NAMALWA (cell line): Measurements from ENCODE around the gene CDH23.

Source experiments
- DNase-seq: peaks from one replicate; pipeline ENCODE4 v3.0.0-alpha.2; 2015; ENCODE audit warnings: low spot score

CDH23 gene

DNA sequence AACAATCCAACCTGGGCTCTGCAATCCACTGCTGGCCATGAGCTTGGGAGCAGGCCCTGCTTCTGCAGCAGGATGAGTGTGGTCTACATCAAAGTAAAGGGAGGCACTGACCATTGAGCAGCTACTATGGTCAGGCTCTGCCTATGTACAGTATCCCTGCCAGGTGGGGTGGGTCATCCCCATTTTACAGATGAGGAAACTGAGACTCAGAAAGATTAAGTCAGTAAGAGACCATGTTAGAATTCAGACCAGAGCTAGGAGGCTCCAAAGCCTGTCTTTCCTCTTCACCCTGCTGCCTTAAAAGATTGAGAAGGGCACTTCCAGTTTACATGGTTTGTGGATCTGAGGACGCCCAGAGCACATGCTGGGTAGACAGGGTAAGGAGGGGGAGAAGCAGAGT lies 27.1 kb upstream of the CDH23 start:
- DNase-seq: no peak

DNA sequence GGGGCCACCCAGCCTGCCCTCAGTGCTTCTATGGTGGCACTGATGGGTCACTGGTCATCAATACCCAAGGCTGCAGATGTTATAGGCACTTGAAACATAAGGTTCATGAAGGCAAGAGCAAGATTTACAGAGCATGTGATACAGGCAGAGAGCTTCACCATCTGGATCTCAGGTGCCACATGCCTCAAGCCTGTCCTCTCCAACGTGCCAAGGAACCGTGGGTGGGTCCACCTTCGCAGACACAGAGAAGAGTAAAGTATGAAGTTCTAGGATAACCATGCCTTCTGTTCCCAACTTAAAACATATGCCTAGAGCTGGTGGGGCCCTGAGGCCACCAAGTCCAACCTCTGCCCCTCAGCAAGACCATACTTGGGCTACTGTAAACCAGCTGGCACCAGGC lies 26.7 kb upstream of the CDH23 start:
- no peak for DNase-seq

DNA sequence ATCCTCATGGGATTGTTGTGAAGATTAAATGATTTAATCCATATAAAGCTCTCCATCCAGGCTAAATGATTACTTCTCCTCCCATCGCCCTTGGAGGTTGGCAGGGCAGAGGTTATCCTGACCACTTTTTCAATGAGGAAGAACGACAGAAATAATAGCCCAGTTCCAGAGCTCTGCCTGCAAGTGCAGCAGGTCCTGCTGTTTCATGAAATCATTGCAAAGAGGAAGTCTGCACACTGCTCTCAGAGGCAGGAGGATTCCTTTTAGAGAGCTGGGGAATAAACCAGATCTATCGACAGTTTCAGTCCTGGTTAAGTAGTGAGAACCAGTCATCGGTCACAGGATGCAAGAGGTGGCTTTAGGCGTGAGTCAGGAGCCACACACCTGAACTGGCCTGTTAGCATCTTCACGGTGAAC lies 25.0 kb upstream of the CDH23 start:
- no peak for DNase-seq

DNA sequence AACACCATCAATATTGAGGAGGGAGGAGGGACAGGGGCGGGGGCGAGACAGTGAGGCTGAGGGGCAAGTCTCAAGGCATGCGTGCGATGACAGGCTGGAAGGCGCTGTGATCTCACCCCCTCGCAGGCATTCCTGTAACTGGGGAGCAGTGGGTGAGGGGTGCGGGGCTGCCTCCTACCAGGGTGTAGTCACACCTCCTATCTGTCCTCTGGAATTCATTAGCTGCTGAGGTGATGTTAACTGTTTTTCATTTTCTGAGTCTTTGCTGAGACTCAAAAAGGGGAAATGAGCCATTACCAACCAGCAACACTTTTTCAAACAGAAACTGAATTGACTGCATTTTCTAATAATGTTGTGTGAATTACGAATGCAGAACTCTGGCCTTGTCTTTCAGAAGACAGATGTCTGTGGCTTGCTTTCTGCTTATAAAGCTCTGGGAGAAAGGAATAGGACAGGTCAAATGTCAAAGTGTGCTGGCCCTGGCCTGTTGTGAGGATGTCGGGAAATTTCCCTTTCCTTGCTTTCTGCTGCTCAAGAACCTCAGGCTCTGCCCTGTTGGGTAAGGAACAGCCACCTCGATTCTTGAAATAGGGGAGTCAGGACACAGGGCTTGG lies 23.7 kb upstream of the CDH23 start:
- peak; percentile 36 for DNase-seq

DNA sequence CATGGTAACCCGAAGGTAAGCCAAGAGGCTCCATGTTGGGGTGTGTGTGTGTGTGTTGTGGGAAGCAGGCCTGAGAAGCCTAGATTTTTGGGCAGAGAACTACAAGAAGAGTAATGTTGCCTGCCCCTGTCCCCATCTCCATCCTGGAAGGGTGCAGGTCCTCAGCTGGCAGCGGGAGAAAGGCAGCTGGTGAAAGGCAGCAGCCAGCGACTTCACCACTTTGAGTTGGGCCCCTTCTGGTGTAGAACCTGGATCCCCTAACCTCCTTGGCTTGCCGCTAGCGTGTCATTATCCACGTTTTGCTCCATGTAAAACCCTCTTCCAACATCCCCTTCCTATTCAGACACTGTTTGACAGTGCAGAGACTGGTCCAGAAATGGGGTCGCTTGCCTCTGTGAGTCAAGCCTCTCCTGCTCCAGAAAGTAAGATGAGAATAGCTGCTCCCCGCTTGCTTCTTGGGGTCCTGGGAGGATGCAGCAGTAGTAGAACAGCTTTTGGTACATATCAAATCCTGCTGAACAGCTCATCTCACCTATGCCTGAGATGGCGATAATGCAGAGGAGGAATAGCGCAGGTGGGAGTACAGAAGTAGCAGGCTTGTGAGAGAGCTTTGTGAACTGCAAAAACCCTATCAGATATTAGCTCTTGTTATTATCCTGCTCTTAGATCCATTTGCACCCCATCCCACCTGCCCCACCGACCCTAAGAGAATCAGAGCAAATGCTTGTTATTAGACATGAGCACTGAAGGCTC lies 22.1 kb upstream of the CDH23 start:
- DNase-seq: no peak

DNA sequence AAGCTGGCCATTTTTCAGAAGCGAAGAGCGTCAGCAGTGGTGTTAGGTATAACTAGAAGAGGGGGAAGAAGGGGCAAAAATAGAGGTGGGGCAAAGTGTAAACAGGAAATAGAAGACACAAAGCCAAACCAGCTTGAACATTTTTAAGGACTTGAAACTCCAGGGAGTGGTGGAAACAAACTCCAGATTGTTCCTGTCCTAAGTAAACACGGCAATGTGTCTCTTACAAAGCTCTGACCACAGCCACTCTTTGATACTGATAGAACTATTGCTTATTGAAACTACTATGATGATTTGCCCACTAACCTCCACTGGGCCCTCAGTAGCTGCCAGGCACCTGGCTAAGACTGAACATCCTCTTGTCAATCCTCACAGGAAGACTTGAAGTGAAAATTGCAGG lies 20.8 kb upstream of the CDH23 start:
- DNase-seq: no peak

DNA sequence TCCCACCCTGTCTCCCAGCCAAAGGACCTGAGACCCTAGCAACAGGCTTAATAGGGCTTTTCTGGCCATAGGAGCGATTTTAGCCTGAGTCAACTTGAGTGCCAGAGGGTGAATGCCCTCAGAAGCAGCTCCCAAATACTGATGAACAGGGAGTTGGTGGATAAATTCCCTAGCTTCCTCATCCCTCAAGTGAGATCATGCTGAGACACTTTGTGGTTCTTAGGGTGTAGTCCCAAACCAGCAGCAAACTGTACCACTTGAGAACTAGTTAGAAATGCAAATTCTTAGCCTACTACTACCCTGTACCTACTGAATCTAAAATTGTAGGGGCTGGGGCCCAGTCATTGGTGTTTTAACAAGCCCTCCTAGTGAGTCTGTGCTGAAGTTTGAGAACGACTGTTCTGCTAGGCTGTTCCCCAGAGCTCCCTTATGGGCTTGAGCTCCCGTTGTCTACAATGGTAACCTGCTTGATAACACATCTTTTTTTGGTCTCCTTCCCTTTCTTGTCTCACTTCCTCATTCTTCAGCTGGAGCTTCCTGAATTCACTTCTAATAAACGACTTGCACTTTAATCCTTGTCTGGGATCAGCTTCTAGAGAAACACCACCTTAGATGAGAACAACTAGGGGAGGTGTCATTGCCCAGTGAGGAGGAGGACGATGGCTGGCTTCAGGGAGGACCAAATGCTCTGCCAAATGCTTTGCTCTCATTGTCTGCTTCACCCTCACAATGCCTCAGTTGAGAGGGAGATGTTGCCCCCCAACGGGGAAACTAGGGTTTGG lies 18.2 kb upstream of the CDH23 start:
- peak; percentile 37 for DNase-seq

DNA sequence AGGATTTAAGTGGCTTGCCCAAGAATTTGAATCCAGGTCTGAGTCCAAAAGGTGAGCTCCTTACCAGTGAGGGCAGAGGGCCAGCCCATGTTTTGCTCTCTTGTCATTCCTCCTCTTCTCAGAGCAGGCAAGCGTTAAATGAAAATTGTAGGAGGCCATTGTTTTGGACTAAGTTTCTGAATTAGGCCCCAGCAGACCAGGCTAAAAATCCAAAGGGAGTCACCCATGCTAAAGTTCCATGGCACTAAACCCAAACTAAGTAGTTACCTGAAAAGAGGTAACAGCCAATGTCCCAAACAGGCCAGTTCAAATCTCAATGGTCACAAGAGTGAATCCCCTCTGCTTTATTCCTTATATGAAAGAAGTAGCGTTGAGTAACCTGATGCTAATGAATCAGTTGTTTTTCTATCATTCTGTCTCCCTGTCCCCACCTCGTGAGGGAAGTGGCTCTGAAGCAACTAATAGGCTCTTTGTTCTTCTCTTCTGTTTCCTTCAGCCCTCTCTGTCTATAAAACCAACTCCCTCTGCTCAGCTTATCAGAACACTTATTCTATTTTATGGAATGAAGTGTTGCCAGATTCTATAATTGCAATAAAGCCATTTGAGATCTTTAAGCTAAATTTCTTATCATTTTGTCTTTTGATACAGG lies 17.5 kb upstream of the CDH23 start:
- DNase-seq: no peak

DNA sequence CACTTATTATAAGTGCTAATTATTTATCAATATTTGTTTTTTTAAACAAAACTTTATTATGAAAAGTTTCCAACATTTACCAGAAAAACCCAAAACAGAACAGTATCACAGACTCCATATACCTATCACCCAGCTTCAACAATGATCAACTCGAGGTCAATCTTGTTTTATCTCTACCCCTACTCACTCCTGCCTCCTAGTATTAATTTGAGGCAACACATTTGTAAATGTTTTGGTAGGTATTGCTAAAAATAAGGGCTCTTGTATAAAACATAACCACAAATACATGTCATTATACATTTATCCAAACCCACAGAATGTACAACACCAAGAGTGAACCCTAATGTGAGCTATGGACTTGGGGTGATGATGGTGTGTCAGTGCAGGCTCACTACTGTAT lies 15.9 kb upstream of the CDH23 start:
- no peak for DNase-seq

DNA sequence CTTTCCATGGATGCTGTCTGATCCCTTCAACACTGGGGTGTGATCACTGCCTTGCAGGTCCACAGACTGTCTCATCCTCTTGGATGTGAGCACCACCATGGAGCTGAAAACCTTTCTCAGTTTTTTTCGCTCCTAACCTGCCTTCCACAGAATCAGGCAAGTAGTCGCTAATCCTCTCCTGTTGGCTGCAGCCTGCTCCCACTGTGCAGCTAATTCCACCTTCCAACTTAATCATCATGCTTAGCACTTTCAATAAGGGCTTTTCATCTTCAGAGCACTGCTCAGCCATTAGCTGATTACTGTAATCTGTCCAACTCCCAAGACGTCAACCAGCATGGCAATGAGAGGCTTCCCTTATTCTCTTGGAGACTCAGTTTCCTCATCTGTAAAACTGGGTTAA lies 15.1 kb upstream of the CDH23 start:
- DNase-seq: no peak

DNA sequence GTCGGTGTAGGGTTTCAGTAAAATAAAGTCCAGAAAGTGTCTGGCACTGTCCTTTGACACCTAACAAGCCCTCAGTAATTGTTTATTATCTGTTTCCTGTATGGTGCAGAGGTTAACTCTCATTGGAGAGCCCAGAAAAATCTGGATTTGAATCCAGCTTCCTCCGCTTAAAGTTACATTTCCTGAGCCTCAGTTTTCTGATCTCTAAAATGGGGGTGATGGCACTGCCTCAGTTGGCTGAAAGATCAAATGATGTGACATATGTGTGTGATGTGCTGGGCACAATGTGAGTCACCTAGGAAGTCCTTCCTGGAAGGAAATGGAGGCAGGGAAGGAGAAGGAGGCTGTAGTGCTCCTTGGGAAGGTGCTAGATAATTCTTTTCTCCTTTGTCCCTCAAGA lies 14.7 kb upstream of the CDH23 start:
- DNase-seq: no peak

DNA sequence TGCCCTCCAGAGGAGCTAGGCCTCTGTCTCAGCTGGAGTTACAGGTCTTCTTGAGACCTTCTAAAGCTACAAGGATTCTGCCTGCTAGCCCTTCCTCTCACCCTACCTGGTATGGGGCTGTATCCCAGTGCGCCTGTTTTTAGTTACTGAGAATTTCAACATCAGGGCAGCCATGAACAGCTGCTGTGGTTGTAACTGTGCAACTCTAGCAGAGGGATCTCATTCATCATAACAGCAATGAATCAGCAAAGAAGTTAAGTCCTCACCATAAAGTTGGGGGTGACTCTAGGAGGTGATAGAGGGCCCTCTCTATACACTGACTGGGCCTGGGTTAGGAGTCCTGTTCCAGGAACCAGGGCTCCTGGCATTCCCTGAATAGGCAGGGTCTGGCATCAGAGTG lies 14.0 kb upstream of the CDH23 start:
- DNase-seq: no peak

DNA sequence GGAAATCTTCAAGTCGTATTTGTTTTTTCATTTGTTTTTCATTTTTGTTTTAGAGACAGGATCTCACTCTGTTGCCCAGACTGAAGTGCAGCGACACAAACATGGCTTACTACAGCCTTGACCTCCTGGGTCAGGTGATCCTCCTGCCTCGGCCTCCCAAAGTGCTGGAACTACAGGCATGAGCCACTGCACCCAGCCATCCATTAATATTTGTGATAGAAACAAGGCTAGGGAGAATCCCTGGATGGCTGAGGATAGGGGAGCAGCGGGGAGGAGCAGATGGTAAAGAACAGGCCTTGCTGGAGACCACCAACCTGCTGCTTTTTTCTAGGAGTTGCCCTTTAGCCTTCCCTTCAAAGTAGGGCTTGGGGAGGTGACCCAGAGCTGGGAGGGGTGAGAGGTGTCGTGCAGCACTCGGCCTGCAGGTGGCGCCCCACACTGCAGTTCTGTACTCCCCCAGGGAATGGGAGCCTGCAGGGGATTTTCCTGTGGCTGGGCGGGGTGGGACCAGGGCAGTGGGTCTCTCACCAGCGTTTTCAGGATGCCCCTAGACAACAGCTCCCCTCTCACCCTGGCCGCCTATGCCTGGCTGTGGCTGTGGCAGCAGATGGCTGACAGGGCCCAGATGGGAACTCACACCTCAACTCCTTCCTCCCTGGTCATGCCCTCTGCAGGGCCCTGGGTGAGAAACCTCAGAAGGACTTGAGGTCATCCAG lies 12.6 kb upstream of the CDH23 start:
- peak; percentile 47 for DNase-seq

DNA sequence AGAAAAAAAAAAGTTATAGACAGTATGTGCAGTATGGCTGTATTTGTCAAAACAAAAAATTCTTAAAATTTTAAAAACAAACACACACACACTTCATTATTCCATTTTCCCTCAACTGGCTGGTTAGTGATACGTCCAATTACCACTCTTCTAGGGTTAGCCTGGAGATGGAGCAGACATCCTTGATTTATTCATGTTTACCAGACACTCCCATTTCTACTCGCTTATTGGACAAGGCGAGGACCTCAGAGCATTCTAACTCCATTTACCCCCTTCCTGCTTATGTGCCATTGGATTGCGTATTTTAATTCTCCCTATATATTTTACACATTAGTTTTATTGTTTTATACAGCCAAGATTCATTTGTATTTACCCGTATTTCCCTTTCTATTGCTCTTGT lies 8.5 kb upstream of the CDH23 start:
- DNase-seq: no peak

DNA sequence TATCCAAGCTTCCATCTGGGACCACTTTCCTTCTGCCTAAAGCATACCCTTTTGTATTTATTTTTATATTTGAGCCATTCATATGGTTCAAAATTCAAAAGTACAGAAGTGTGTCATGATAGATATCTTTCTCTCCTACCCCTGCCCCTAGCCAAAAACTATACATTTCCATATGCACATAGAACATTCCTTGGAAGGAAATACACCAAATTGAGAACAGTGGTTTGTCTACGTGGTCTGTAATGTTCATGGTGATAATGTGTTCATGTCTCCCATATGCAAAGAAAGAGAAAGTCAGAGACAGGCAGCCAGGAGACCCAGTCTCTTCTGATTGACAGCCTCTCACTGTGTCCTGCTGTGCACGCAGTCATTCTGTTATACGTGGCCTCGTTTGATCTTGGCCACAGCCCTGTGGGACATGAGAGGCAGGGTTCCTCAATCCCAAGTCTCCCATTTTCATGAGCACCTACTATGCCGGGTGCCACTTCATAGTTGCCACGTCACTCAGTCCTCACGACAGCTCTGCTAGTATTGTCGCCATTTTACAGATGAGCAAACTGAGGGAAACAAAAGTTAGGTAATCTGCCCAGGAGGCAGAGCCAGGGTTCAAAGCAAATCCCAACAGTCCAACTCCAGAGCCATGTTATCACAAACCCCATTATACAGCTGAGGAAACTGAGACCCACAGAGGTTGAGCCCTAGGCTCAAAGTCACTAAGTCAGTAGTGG lies 8.0 kb upstream of the CDH23 start:
- DNase-seq: no peak

DNA sequence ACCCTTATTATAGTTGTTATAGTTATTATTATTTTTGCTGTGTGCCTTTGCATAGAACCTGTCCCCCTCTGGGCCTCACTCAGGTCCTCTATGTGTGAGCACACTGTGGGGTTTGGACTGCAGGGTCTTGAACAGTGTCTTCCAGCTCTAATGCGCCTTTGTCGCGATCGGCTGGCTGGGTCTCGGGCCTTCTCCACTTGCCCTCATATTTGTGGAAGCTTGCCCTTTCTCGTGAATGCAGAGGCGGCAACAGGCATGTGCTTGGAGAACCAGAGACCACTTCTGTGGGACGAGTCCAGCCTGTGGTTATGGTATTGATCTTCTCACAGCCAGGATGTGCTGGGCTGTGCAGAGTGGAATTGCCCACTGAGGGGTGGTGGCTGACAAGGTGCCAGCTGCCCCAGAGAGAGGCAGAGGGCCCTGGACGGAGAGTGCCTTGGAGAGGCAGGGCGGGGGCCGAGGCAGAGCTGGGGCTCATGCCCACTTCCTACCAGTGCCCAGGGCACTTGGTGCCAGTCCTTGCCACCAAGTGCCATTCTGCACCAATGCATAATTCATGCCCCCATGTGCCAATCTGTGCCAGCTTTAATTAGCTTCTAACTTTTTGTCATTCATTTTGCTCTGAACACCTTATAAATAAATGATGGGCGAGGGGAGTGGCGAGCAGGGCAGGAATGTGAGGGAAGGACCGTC lies 6.8 kb upstream of the CDH23 start:
- DNase-seq: no peak

DNA sequence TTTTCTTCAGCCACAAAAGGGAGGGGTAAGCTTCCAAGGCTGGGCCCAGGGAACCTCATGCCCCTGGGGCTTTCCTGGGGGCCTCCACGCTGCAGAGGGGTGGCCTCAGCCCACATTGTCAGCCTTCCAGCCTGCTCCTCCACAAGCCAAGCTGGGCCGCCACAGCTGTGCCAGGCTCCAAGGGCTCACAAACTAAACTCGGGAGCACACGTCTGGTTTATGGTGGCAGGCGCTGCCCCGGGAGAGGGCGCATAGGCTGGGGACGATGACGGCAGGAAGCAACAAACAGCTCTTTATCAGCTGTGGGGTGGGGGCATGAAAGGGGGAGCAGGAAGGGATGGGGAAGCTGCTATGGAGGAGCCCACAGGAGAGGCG lies 6.3 kb upstream of the CDH23 start:
- no peak for DNase-seq

DNA sequence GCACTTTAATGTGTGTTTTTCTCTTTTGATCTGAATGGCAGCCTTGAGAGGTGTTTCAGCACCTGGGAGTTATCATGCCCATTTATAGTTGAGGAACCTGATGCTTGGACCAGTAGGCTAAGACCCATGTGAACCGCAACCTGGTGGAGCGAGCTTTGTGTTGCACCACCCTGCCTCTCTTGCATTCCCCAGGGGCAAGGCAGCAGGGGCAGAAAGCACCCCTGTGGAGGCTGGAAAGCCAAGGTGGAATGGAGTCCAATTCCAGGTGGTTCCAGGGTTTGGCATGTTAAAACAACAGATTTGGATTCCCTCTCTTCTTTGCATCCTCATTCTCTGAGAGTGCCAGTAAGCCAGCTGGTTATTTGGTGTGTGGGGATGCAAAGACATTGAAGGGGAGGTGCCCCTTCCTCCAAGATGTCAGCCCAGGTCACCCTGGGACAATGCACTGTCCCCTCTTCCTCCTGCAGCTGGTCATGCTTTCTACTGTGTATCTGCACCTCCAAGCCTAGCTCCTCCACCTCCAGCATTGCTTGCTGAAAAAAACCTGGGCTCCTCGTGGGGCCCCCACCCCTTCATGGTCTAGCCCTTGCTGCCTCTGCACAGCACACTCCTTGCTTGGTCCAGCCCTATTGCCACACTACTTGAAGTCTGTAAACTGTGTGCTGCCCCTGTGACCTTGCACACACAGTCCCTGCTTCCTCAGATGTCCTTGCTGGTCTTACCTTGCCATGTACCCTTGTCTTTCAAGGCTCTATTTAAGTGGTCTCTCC lies 5.6 kb upstream of the CDH23 start:
- no peak for DNase-seq

DNA sequence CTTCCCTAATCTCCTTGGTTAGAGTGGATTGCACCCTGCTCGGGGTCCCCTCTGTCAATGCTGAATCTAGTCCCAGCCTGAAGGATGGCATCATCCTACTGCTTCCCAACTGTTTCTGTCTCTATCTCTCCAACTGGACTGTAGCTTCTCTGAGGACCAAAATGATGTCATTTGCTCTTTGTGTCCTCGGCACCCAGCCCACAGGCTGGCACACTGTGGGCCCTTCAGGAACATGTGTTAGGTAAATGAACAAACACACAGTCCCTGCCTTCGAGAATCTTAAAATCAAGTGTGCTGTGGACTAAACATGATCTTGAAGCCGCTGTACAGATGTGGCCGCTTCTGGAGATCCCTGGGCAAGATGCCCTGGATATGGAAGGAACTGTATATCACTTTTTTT lies 5.0 kb upstream of the CDH23 start:
- no peak for DNase-seq

DNA sequence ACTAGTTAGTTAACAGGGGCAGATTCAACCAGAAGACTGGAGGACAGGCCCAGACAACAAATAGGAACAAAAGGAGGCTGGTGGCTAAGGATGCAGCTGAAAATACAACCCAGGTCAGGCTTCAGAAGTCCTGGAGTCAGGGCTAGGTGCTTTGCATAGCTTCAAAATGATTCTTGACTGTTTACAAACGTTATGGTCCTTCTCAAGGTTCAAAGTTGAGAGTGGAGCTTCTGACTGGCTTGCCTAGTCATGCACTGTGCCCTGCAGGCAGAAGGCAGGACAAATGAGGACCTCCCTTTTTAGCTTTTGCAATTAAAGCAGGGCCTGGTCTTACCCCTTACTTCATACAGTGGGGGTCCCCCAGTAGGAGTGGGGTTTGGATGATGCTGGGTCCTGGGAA lies 4.4 kb upstream of the CDH23 start:
- DNase-seq: no peak
